CD4-positive, alpha-beta T cell treated with Interferon alpha-2 for 1 hour (primary cell): ENCODE measurements around the gene DCTPP1.

Source experiments
- DNase-seq, 2 donors: peaks; one replicate each; pipeline ENCODE4 v3.0.0-alpha.2; 2020 to 2022

Gene DCTPP1

GRCh38 chr16:30380803-30381208, 49.0 kb downstream of the DCTPP1 start:
- no peak for DNase-seq

GRCh38 chr16:30380072-30380802, 49.6 kb downstream of the DCTPP1 start:
- no peak for DNase-seq

GRCh38 chr16:30379158-30379783, 50.6 kb downstream of the DCTPP1 start:
- no peak for DNase-seq

- peak; percentile 99 for DNase-seq
Observed at GRCh38 chr16:30378236-30379157, 51.3 kb downstream of the DCTPP1 start.

- DNase-seq, result peak; percentile 91 to 92
Observed at GRCh38 chr16:30377812-30378235, 52.0 kb downstream of the DCTPP1 start.

- no peak for DNase-seq
Observed at GRCh38 chr16:30377050-30377811, 52.6 kb downstream of the DCTPP1 start.

- DNase-seq, result no peak
Observed at GRCh38 chr16:30376461-30376902, 53.3 kb downstream of the DCTPP1 start.

GRCh38 chr16:30375864-30376263, 54.0 kb downstream of the DCTPP1 start:
- DNase-seq, result no peak

GRCh38 chr16:30374538-30374937, 55.3 kb downstream of the DCTPP1 start, which contains the start of gene MYL11:
Gene MYL11, plus strand, starts transcription at chr16:30374802. Its CDS starts 56 bp downstream, at chr16:30374858.
- no peak for DNase-seq
